Transverse colon (tissue), 4 donors: ENCODE results near the gene SLC39A9. TPM values are rescaled to one million over a fixed set of nuclear protein-coding genes. Genes with fewer than 3 reads are reported as not detected.

Experiments
- DNase-seq: peaks from one replicate; pipeline ENCODE4 v3.0.0-alpha.2; 2019
- H3K27ac ChIP-seq, 4 donors: fragments of 200-600 bp; sonication (generic); 2 replicates each; pipeline ENCODE4 v1.5.1; 2016 to 2018; ENCODE audit warnings: inconsistent platforms in 4 of 4
- H3K27me3 ChIP-seq: fragments of 200-600 bp; sonication (generic); 2 replicates; pipeline ENCODE4 v1.5.1; 2017; ENCODE audit warnings: inconsistent platforms
- H3K36me3 ChIP-seq, 4 donors: fragments of 200-600 bp; sonication (generic); 2 replicates each; pipeline ENCODE4 v1.5.1; 2017 to 2019; ENCODE audit warnings: inconsistent platforms in 4 of 4
- H3K4me1 ChIP-seq, 4 donors: fragments of 200-600 bp; sonication (generic); 2 replicates each; pipeline ENCODE4 v1.5.1; 2017 to 2020; ENCODE audit warnings: inconsistent platforms in 4 of 4
- H3K4me3 ChIP-seq, 4 donors: fragments of 200-600 bp; sonication (generic); 1 replicate in 1 of 4; 2 replicates in 3 of 4; pipeline versions ENCODE4 v1.5.1 to v1.6.1; 2017 to 2019; ENCODE audit warnings: inconsistent platforms in 4 of 4
- H3K9me3 ChIP-seq, 2 donors: fragments of 200-600 bp; sonication (generic); 2 replicates each; pipeline ENCODE4 v1.5.1; 2017 to 2019; ENCODE audit warnings: inconsistent platforms in 2 of 2
- EP300 ChIP-seq: sonication (generic); formaldehyde crosslinking; IDR thresholded peaks from one replicate; pipeline ENCODE4 v1.6.1; 2017; ENCODE audit warnings: antibody characterized with exemption, low read depth
- POLR2A ChIP-seq: fragments of 450-650 bp; IDR thresholded peaks from one replicate; pipeline ENCODE4 v1.6.1; 2016; ENCODE audit warnings: antibody characterized with exemption, mild to moderate bottlenecking, moderate library complexity
- POLR2AphosphoS5 ChIP-seq, 3 donors: sonication (generic); formaldehyde crosslinking; IDR thresholded peaks; one replicate each; pipeline ENCODE4 v1.6.1; 2016; ENCODE audit warnings: antibody characterized with exemption in 3 of 3
- WGBS, 2 donors: methylation state at CpG; one replicate each; pipeline ENCODE4 v1.1.5; 2018; ENCODE audit warnings: low coverage in 1 of 2; 5-methylcytosine and 5-hydroxymethylcytosine counted together
- in situ Hi-C, 4 donors: fragments of 200-750 bp; cut with MboI; loops; one replicate each; pipeline versions ENCODE4 v1.15.0 to v1.15.1; 2017; ENCODE audit warnings: low sequenced_read_pairs in 3 of 4, low pct_ligation_motif_present in 1 of 4, low pct_unique_long_range_greater_than_20kb in 1 of 4
- intact Hi-C: fragments of 100-400 bp; cut with DNase I; formaldehyde crosslinking; loops from one replicate; pipeline ENCODE4 v1.15.1; 2023; ENCODE audit warnings: low total_unique reads
- total RNA-seq, 4 donors: library from RNA; depleted of rRNA; stranded (reverse); fragments of >200 nt; gene quantifications; one replicate each; pipeline ENCODE4 v1.1.0, GENCODE V29; 2016
- TF ChIP-seq, protein P1 (sequence below), 5 experiments: fragments of 200-600 bp in 3 of 5; fragments of 450-650 bp in 2 of 5; sonication (generic) in 3 of 5; IDR thresholded peaks; 1 replicate in 2 of 5; 2 replicates in 3 of 5; pipeline ENCODE4 v1.5.1; 2016 to 2017; ENCODE audit warnings: antibody characterized with exemption in 5 of 5, inconsistent platforms in 3 of 5, mild to moderate bottlenecking in 2 of 5, moderate library complexity in 1 of 5

The SLC39A9 gene
- total RNA-seq, 4 donors from 2014 or later, result 24.5 to 103 (median 72.2) TPM

DNA sequence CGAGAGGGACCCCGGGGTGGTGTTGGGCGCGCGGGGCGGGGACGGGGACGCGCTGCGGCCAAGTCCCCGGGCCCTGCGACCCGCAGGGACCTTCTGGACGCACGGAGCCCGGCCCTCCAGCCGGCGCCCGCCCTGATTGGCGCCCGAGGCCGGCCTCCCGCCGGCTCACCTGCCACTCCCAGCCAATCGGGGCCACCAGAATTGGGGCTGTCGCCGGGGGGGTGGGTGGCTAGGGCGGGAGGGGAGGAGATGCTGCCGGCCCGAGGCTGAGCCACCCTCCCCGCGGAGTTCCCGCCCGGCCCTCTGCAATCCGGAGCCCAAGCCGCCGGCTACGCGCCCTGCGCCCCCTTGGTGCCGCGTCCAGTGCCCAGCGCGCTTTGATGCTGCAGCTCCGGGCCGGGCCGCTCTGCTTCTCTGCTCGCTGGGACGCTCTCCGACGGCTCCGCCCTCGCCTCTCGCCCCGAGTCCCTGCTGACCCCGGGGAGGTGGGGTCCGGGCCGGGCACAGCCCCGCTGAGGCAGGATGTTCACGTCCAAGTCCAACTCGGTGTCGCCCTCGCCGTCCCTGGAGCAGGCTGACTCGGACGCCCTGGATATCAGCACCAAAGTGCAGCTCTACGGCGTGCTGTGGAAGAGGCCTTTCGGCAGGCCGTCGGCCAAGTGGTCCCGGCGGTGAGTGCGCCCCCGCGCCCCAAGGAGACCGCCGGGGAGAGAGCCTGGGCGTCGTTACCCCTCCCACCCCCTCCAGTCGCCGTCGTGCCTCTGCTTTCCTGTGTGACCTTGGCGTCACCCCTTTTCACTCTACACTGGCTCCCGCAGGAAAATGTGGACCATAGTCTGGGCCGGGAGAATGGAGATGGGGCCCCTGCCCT lies 86.2 kb downstream of the SLC39A9 start, which contains the start of gene PLEKHD1:
TSS of gene PLEKHD1 (plus strand) at position 285 of the 871 bp plus-strand sequence. CDS start at position 523, 238 bp downstream.
- no peak for DNase-seq
- H3K4me3 ChIP-seq, result peak within 1 kb of the TSS in 3 of 4 donors; percentile 9 to 44 (median 29)
- intact Hi-C loops (no loop called here), in situ Hi-C loops (no loop called here)
- peaks cover 73% of the 10 kb centered on the region for H3K27me3 ChIP-seq
- 11% methylated on average over 21 of the region's 86 CpGs; no CpG with 5 or more reads in 1 of the 2 donors for WGBS, 2 donors
- TF ChIP-seq EP300 (no peak), POLR2AphosphoS5 (IDR thresholded peaks at IDR 0.05) (no peak), POLR2A (no peak)
- TF ChIP-seq, protein P1, sequence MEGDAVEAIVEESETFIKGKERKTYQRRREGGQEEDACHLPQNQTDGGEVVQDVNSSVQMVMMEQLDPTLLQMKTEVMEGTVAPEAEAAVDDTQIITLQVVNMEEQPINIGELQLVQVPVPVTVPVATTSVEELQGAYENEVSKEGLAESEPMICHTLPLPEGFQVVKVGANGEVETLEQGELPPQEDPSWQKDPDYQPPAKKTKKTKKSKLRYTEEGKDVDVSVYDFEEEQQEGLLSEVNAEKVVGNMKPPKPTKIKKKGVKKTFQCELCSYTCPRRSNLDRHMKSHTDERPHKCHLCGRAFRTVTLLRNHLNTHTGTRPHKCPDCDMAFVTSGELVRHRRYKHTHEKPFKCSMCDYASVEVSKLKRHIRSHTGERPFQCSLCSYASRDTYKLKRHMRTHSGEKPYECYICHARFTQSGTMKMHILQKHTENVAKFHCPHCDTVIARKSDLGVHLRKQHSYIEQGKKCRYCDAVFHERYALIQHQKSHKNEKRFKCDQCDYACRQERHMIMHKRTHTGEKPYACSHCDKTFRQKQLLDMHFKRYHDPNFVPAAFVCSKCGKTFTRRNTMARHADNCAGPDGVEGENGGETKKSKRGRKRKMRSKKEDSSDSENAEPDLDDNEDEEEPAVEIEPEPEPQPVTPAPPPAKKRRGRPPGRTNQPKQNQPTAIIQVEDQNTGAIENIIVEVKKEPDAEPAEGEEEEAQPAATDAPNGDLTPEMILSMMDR (IDR thresholded peaks at IDR 0.05), result no peak
- no peaks in the 10 kb centered on the region for H3K9me3 ChIP-seq
- no peak within 1 kb of the TSS for H3K27ac ChIP-seq
- H3K4me1 ChIP-seq, result peaks cover 5 to 17% (median 15%) of the 10 kb centered on the region in 4 donors
- H3K36me3 ChIP-seq, result no peaks in the 10 kb centered on the region

GRCh38 chr14:69485315-69485660 lies 86.8 kb downstream of the SLC39A9 start:
- intact Hi-C loops, result no loop called here
- no peak overlapping the region for H3K27ac ChIP-seq
- no peaks in the 10 kb centered on the region for H3K9me3 ChIP-seq
- peaks cover 73% of the 10 kb centered on the region for H3K27me3 ChIP-seq
- in situ Hi-C loops, result no loop called here
- WGBS, 2 donors, result 72% methylated on average over 11 of the region's 11 CpGs; no CpG with 5 or more reads in 1 of the 2 donors
- no peak overlapping the region for H3K4me3 ChIP-seq
- no peak for DNase-seq
- H3K36me3 ChIP-seq, result no peaks in the 10 kb centered on the region
- H3K4me1 ChIP-seq, result peaks cover 5 to 17% (median 15%) of the 10 kb centered on the region in 4 donors
- TF ChIP-seq POLR2AphosphoS5 (IDR thresholded peaks at IDR 0.05), result no peak
- no peak for TF ChIP-seq EP300
- TF ChIP-seq, protein P1 (IDR thresholded peaks at IDR 0.05), result no peak
- no peak for TF ChIP-seq POLR2A

GRCh38 chr14:69485701-69486100 lies 87.2 kb downstream of the SLC39A9 start:
- H3K27ac ChIP-seq, result no peak overlapping the region
- no peak for DNase-seq
- H3K36me3 ChIP-seq, result no peaks in the 10 kb centered on the region
- intact Hi-C loops, result no loop called here
- in situ Hi-C loops, result no loop called here
- no peak for TF ChIP-seq EP300
- TF ChIP-seq, protein P1 (IDR thresholded peaks at IDR 0.05), result no peak
- no peak for TF ChIP-seq POLR2A
- no peak for TF ChIP-seq POLR2AphosphoS5 (IDR thresholded peaks at IDR 0.05)
- 89 to 93% methylated on average over 1 to 6 of the region's 6 CpGs for WGBS, 2 donors
- peaks cover 5 to 17% (median 15%) of the 10 kb centered on the region in 4 donors for H3K4me1 ChIP-seq
- no peak overlapping the region for H3K4me3 ChIP-seq
- H3K27me3 ChIP-seq, result peaks cover 71% of the 10 kb centered on the region
- H3K9me3 ChIP-seq, result no peaks in the 10 kb centered on the region

DNA sequence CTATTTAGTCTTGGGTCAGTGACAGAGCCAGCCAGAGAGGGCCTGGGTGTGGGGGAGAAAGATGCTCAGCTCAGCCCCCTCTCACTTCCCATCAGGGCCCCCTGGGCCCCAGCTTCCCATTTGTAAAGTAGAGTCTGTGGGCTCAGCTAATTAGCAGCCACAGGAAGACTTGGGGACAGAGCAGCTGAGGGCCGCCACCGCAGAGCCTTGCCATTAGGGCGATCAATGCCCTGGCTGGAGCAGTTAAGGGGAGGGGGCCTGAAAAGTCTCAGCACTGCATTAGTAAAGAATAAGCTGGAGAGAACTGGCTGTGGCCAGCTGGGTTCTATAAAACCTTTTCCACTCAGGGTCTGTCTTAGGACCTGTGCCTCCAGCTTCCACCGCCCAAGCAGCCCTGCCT lies 88.7 kb downstream of the SLC39A9 start:
- in situ Hi-C loops (no loop called here), intact Hi-C loops (no loop called here)
- Histone ChIP-seq H3K9me3 (no peaks in the 10 kb centered on the region), H3K36me3 (no peaks in the 10 kb centered on the region), H3K27ac (no peak overlapping the region), H3K4me3 (no peak overlapping the region), H3K4me1 (peaks cover 5 to 17% (median 15%) of the 10 kb centered on the region in 4 donors), H3K27me3 (peaks cover 62% of the 10 kb centered on the region)
- 95 to 100% methylated on average over 1 to 4 of the region's 4 CpGs for WGBS, 2 donors
- TF ChIP-seq POLR2AphosphoS5 (IDR thresholded peaks at IDR 0.05), result no peak
- TF ChIP-seq, protein P1 (IDR thresholded peaks at IDR 0.05), result no peak
- no peak for DNase-seq
